Transverse colon (tissue), 4 donors: ENCODE results near the gene ARRDC2. TPM values are rescaled to one million over a fixed set of nuclear protein-coding genes. Genes with fewer than 3 reads are reported as not detected.

Source experiments
- DNase-seq: peaks from one replicate; pipeline ENCODE4 v3.0.0-alpha.2; 2019
- H3K27ac ChIP-seq, 4 donors: fragments of 200-600 bp; sonication (generic); 2 replicates each; pipeline ENCODE4 v1.5.1; 2016 to 2018; ENCODE audit warnings: inconsistent platforms in 4 of 4
- H3K27me3 ChIP-seq: fragments of 200-600 bp; sonication (generic); 2 replicates; pipeline ENCODE4 v1.5.1; 2017; ENCODE audit warnings: inconsistent platforms
- H3K36me3 ChIP-seq, 4 donors: fragments of 200-600 bp; sonication (generic); 2 replicates each; pipeline ENCODE4 v1.5.1; 2017 to 2019; ENCODE audit warnings: inconsistent platforms in 4 of 4
- H3K4me1 ChIP-seq, 4 donors: fragments of 200-600 bp; sonication (generic); 2 replicates each; pipeline ENCODE4 v1.5.1; 2017 to 2020; ENCODE audit warnings: inconsistent platforms in 4 of 4
- H3K4me3 ChIP-seq, 4 donors: fragments of 200-600 bp; sonication (generic); 1 replicate in 1 of 4; 2 replicates in 3 of 4; pipeline versions ENCODE4 v1.5.1 to v1.6.1; 2017 to 2019; ENCODE audit warnings: inconsistent platforms in 4 of 4
- H3K9me3 ChIP-seq, 2 donors: fragments of 200-600 bp; sonication (generic); 2 replicates each; pipeline ENCODE4 v1.5.1; 2017 to 2019; ENCODE audit warnings: inconsistent platforms in 2 of 2
- EP300 ChIP-seq: sonication (generic); formaldehyde crosslinking; IDR thresholded peaks from one replicate; pipeline ENCODE4 v1.6.1; 2017; ENCODE audit warnings: antibody characterized with exemption, low read depth
- POLR2A ChIP-seq: fragments of 450-650 bp; IDR thresholded peaks from one replicate; pipeline ENCODE4 v1.6.1; 2016; ENCODE audit warnings: antibody characterized with exemption, mild to moderate bottlenecking, moderate library complexity
- POLR2AphosphoS5 ChIP-seq, 3 donors: sonication (generic); formaldehyde crosslinking; IDR thresholded peaks; one replicate each; pipeline ENCODE4 v1.6.1; 2016; ENCODE audit warnings: antibody characterized with exemption in 3 of 3
- WGBS, 2 donors: methylation state at CpG; one replicate each; pipeline ENCODE4 v1.1.5; 2018; ENCODE audit warnings: low coverage in 1 of 2; 5-methylcytosine and 5-hydroxymethylcytosine counted together
- in situ Hi-C, 4 donors: fragments of 200-750 bp; cut with MboI; loops; one replicate each; pipeline versions ENCODE4 v1.15.0 to v1.15.1; 2017; ENCODE audit warnings: low sequenced_read_pairs in 3 of 4, low pct_ligation_motif_present in 1 of 4, low pct_unique_long_range_greater_than_20kb in 1 of 4
- intact Hi-C: fragments of 100-400 bp; cut with DNase I; formaldehyde crosslinking; loops from one replicate; pipeline ENCODE4 v1.15.1; 2023; ENCODE audit warnings: low total_unique reads
- total RNA-seq, 4 donors: library from RNA; depleted of rRNA; stranded (reverse); fragments of >200 nt; gene quantifications; one replicate each; pipeline ENCODE4 v1.1.0, GENCODE V29; 2016
- TF ChIP-seq, protein P1 (sequence below), 5 experiments: fragments of 200-600 bp in 3 of 5; fragments of 450-650 bp in 2 of 5; sonication (generic) in 3 of 5; IDR thresholded peaks; 1 replicate in 2 of 5; 2 replicates in 3 of 5; pipeline ENCODE4 v1.5.1; 2016 to 2017; ENCODE audit warnings: antibody characterized with exemption in 5 of 5, inconsistent platforms in 3 of 5, mild to moderate bottlenecking in 2 of 5, moderate library complexity in 1 of 5

ARRDC2 gene
- total RNA-seq, 4 donors from 2014 or later: 28.9 to 69.6 (median 42.7) TPM

DNA sequence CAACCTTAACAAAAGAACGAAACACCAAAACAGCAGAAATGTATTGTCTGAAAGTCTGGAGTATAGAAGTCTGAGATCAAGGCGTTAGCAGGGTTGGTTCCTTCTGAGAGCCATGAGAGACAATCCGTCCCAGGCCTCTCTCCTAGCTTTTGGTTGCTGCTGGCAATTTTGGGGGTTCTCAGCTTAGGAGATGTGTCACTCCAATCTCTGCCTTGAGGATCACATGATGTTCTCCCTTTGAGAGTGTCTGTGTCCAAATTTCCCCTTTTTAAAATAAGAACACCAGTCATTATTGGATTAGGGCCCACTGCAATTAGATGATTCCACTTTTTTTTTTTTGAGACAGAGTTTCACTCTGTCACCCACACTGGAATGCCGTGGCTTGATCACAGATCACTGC lies 30.9 kb upstream of the ARRDC2 start:
- in situ Hi-C loops: loop anchor here in 1 of 4 donors (25.0 kb wide), 1 partner anchor 115 kb away; the partner anchor contains the start of genes RPL18A and SLC5A5
- intact Hi-C loops: no loop called here
- WGBS, 2 donors: 78 to 85% methylated on average over 3 to 4 of the region's 4 CpGs

DNA sequence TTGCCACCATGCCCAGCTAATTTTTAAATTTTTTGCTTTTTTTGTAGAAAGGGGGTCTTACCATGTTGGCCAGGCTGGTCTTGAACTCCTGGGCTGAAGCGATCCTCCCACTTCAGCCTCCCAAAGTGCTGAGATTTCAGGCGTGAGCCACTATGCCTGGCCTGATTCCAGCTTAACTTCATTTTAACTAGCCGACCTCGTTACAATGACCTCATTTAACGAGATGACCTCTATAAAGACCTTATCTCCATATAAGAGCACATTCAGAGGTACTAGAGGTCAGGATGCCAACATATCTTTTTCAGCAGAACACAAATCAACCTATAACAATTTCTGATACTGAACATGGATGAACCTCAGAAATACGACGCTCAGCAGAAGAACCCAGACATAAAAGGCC lies 30.5 kb upstream of the ARRDC2 start:
- in situ Hi-C loops (loop anchor here in 1 of 4 donors (25.0 kb wide), 1 partner anchor 115 kb away; the partner anchor contains the start of genes RPL18A and SLC5A5), intact Hi-C loops (no loop called here)
- DNase-seq: no peak
- no peak overlapping the region for H3K27ac ChIP-seq
- H3K27me3 ChIP-seq: no peaks in the 10 kb centered on the region
- TF ChIP-seq, protein P1, sequence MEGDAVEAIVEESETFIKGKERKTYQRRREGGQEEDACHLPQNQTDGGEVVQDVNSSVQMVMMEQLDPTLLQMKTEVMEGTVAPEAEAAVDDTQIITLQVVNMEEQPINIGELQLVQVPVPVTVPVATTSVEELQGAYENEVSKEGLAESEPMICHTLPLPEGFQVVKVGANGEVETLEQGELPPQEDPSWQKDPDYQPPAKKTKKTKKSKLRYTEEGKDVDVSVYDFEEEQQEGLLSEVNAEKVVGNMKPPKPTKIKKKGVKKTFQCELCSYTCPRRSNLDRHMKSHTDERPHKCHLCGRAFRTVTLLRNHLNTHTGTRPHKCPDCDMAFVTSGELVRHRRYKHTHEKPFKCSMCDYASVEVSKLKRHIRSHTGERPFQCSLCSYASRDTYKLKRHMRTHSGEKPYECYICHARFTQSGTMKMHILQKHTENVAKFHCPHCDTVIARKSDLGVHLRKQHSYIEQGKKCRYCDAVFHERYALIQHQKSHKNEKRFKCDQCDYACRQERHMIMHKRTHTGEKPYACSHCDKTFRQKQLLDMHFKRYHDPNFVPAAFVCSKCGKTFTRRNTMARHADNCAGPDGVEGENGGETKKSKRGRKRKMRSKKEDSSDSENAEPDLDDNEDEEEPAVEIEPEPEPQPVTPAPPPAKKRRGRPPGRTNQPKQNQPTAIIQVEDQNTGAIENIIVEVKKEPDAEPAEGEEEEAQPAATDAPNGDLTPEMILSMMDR (IDR thresholded peaks at IDR 0.05): no peak
- TF ChIP-seq EP300: no peak
- no peak for TF ChIP-seq POLR2AphosphoS5 (IDR thresholded peaks at IDR 0.05)
- TF ChIP-seq POLR2A: no peak
- no peaks in the 10 kb centered on the region for H3K9me3 ChIP-seq
- 50 to 54% methylated on average over 5 to 7 of the region's 7 CpGs for WGBS, 2 donors
- H3K4me1 ChIP-seq: no peaks in the 10 kb centered on the region
- H3K4me3 ChIP-seq: no peak overlapping the region
- no peaks in the 10 kb centered on the region for H3K36me3 ChIP-seq

More for the DNA sequence above, 30.9 kb upstream of the ARRDC2 start:
- no peaks in the 10 kb centered on the region for H3K27me3 ChIP-seq
- no peaks in the 10 kb centered on the region for H3K36me3 ChIP-seq
- H3K9me3 ChIP-seq: no peaks in the 10 kb centered on the region
- H3K4me3 ChIP-seq: no peak overlapping the region
- H3K27ac ChIP-seq: no peak overlapping the region
- TF ChIP-seq, protein P1 (IDR thresholded peaks at IDR 0.05): no peak
- TF ChIP-seq POLR2A (no peak), EP300 (no peak), POLR2AphosphoS5 (IDR thresholded peaks at IDR 0.05) (no peak)
- no peaks in the 10 kb centered on the region for H3K4me1 ChIP-seq
- DNase-seq: no peak

DNA sequence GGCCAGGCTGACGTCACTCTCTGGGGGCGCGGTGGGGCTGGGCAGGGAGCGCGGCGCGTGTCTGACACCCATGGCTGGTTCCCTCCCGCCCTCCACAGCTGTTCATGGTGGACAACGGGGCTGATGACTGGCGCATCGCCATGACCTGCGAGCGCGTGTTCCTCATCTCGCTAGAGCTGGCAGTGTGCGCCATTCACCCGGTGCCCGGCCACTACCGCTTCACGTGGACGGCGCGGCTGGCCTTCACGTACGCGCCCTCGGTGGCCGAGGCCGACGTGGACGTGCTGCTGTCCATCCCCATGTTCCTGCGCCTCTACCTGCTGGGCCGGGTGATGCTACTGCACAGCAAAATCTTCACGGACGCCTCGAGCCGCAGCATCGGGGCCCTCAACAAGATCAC lies 26.4 kb upstream of the ARRDC2 start:
- no peaks in the 10 kb centered on the region for H3K36me3 ChIP-seq
- intact Hi-C loops: no loop called here
- DNase-seq: no peak
- no peaks in the 10 kb centered on the region for H3K4me1 ChIP-seq
- no peak for TF ChIP-seq EP300
- TF ChIP-seq, protein P1 (IDR thresholded peaks at IDR 0.05): no peak
- no peak for TF ChIP-seq POLR2AphosphoS5 (IDR thresholded peaks at IDR 0.05)
- TF ChIP-seq POLR2A: no peak
- in situ Hi-C loops: loop anchor here in 1 of 4 donors (25.0 kb wide), 1 partner anchor 119 kb away; the partner anchor contains the start of genes RPL18A and SLC5A5
- H3K9me3 ChIP-seq: no peaks in the 10 kb centered on the region
- WGBS, 2 donors: 90 to 92% methylated on average over 8 to 38 of the region's 38 CpGs
- no peak overlapping the region for H3K27ac ChIP-seq
- no peak overlapping the region for H3K4me3 ChIP-seq
- no peaks in the 10 kb centered on the region for H3K27me3 ChIP-seq

DNA sequence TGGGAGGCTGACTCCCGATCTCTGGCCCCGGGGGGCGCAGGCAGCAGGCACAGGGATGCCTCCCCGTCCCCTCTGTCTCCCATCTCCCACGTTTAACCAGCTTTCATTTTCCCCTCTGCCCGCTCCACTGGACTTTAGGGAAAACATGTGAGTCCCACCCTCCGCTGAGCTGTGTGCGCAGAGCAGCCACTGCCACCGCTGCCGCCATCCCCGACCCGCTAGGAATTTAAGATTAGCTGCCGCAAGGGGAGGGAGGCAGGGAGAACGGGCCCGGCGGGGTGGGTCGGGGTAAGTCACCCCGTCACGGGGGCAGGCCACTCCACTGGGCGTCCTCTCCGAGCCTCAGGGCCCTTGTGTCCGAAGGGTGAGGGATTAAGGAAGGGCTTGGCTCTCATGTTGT lies 25.5 kb upstream of the ARRDC2 start:
- no peaks in the 10 kb centered on the region for H3K4me1 ChIP-seq
- DNase-seq: no peak
- H3K27ac ChIP-seq: no peak overlapping the region
- WGBS, 2 donors: 83% methylated on average over 22 of the region's 22 CpGs; no CpG with 5 or more reads in 1 of the 2 donors
- TF ChIP-seq, protein P1 (IDR thresholded peaks at IDR 0.05): no peak
- no peak for TF ChIP-seq POLR2A
- no peak for TF ChIP-seq EP300
- no peak for TF ChIP-seq POLR2AphosphoS5 (IDR thresholded peaks at IDR 0.05)
- intact Hi-C loops (no loop called here), in situ Hi-C loops (loop anchor here in 1 of 4 donors (25.0 kb wide), 1 partner anchor 120 kb away; the partner anchor contains the start of genes RPL18A and SLC5A5)
- H3K9me3 ChIP-seq: no peaks in the 10 kb centered on the region
- H3K27me3 ChIP-seq: no peaks in the 10 kb centered on the region
- no peaks in the 10 kb centered on the region for H3K36me3 ChIP-seq
- no peak overlapping the region for H3K4me3 ChIP-seq
